HEK293 (cell line): ENCODE data around the gene HGFAC.

ENCODE experiments used
- CTCF ChIA-PET: fragments of 350-600 bp; formaldehyde crosslinking; extraction: SDS; loops from one replicate; lab custom pipeline; 2021; ENCODE audit warnings: antibody characterized with exemption; lab: Yijun Ruan, JAX
- POLR2A ChIA-PET: fragments of 300-600 bp; formaldehyde crosslinking; extraction: SDS; loops from one replicate; lab custom pipeline; 2020; ENCODE audit warnings: antibody characterized with exemption, inconsistent platforms; lab: Yijun Ruan, JAX
- H3K27ac ChIP-seq: fragments of 200-500 bp; sonication (Bioruptor generic); 2 replicates; pipeline ENCODE4 v1.5.1; 2014; ENCODE audit warnings: low read depth, low read length, control low read depth, inconsistent platforms; ENCODE audit errors: extremely low read depth
- H3K36me3 ChIP-seq, 2 experiments: fragments of 200-500 bp in 1 of 2; sonication (Bioruptor generic) in 1 of 2; 1 replicate in 1 of 2; 2 replicates in 1 of 2; pipeline ENCODE4 v1.5.1; 2014 to 2017; ENCODE audit warnings: inconsistent platforms in 2 of 2, low read length in 2 of 2; ENCODE audit not compliant: control insufficient read depth in 2 of 2, insufficient read depth in 1 of 2
- H3K4me1 ChIP-seq: fragments of 200-500 bp; sonication (Bioruptor generic); 2 replicates; pipeline ENCODE4 v1.5.1; 2014; ENCODE audit warnings: mild to moderate bottlenecking, low read length, inconsistent platforms; ENCODE audit not compliant: control insufficient read depth, insufficient read depth
- H3K4me3 ChIP-seq: 2 replicates; pipeline ENCODE4 v1.5.1; 2011; ENCODE audit warnings: low read depth, mild to moderate bottlenecking, control low read depth, low read length, moderate library complexity
- H3K9me3 ChIP-seq: fragments of 200-500 bp; sonication (Bioruptor generic); 2 replicates; pipeline ENCODE4 v1.5.1; 2014; ENCODE audit warnings: low read depth, low read length, inconsistent platforms; ENCODE audit not compliant: control insufficient read depth, insufficient read depth
- EGR2 ChIP-seq: fragments of 450-650 bp; formaldehyde crosslinking; IDR thresholded peaks from 2 replicates; pipeline ENCODE4 v1.5.1; 2016; ENCODE audit warnings: low read depth, missing biosample characterization, missing genetic modification characterization
- FEZF1 ChIP-seq: fragments of 450-650 bp; formaldehyde crosslinking; IDR thresholded peaks from 2 replicates; pipeline ENCODE4 v1.5.1; 2016; ENCODE audit warnings: missing biosample characterization, missing genetic modification characterization
- GLI4 ChIP-seq: fragments of 450-650 bp; formaldehyde crosslinking; IDR thresholded peaks from 2 replicates; pipeline ENCODE4 v1.5.1; 2016; ENCODE audit warnings: missing biosample characterization, missing genetic modification characterization
- KLF1 ChIP-seq: fragments of 450-650 bp; formaldehyde crosslinking; IDR thresholded peaks from 2 replicates; pipeline ENCODE4 v1.5.1; 2016; ENCODE audit warnings: missing biosample characterization, missing genetic modification characterization
- MEIS1 ChIP-seq: sonication (generic); formaldehyde crosslinking; IDR thresholded peaks from 2 replicates; pipeline ENCODE4 v1.8.1; 2022; ENCODE audit warnings: missing genetic modification reagents, mild to moderate bottlenecking, borderline replicate concordance
- REPIN1 ChIP-seq: fragments of 450-650 bp; formaldehyde crosslinking; IDR thresholded peaks from 2 replicates; pipeline ENCODE4 v1.5.1; 2017; ENCODE audit warnings: missing biosample characterization, missing genetic modification characterization, low read depth
- ZBTB20 ChIP-seq: fragments of 450-650 bp; formaldehyde crosslinking; IDR thresholded peaks from 2 replicates; pipeline ENCODE4 v1.5.1; 2016; ENCODE audit warnings: missing biosample characterization, missing genetic modification characterization
- ZBTB26 ChIP-seq: fragments of 450-650 bp; formaldehyde crosslinking; optimal IDR thresholded peaks from 2 replicates; pipeline ENCODE3; 2016; ENCODE audit warnings: missing biosample characterization, mild to moderate bottlenecking, missing genetic modification characterization
- ZNF292 ChIP-seq: fragments of 450-650 bp; formaldehyde crosslinking; IDR thresholded peaks from 2 replicates; pipeline ENCODE4 v1.5.1; 2016; ENCODE audit warnings: low read depth, missing biosample characterization, missing genetic modification characterization, borderline replicate concordance
- ZNF335 ChIP-seq: fragments of 450-650 bp; formaldehyde crosslinking; conservative IDR thresholded peaks from 2 replicates; pipeline ENCODE4 v1.5.1; 2016; ENCODE audit warnings: missing biosample characterization, missing genetic modification characterization
- ZNF580 ChIP-seq: fragments of 450-650 bp; formaldehyde crosslinking; IDR thresholded peaks from 2 replicates; pipeline ENCODE4 v1.5.1; 2016; ENCODE audit warnings: missing biosample characterization, missing genetic modification characterization
- ZNF623 ChIP-seq: fragments of 450-650 bp; formaldehyde crosslinking; IDR thresholded peaks from 2 replicates; pipeline ENCODE4 v1.5.1; 2016; ENCODE audit warnings: missing biosample characterization, missing genetic modification characterization
- ZNF654 ChIP-seq: fragments of 450-650 bp; formaldehyde crosslinking; IDR thresholded peaks from 2 replicates; pipeline ENCODE4 v1.5.1; 2016; ENCODE audit warnings: low read depth, missing biosample characterization, missing genetic modification characterization
- ZNF670 ChIP-seq: fragments of 450-650 bp; formaldehyde crosslinking; IDR thresholded peaks from 2 replicates; pipeline ENCODE4 v1.5.1; 2016; ENCODE audit warnings: missing biosample characterization, missing genetic modification characterization, low read depth
- ZNF701 ChIP-seq: fragments of 450-650 bp; formaldehyde crosslinking; IDR thresholded peaks from 2 replicates; pipeline ENCODE4 v1.5.1; 2016; ENCODE audit warnings: missing biosample characterization, missing genetic modification characterization
- ZNF76 ChIP-seq: fragments of 450-650 bp; formaldehyde crosslinking; IDR thresholded peaks from 2 replicates; pipeline ENCODE4; 2016; ENCODE audit warnings: low read depth, missing biosample characterization, missing genetic modification characterization, borderline replicate concordance
- ZNF791 ChIP-seq: fragments of 450-650 bp; formaldehyde crosslinking; IDR thresholded peaks from 2 replicates; pipeline ENCODE4 v1.5.1; 2016; ENCODE audit warnings: missing biosample characterization, missing genetic modification characterization
- ZNF830 ChIP-seq: fragments of 450-650 bp; IDR thresholded peaks from 2 replicates; pipeline ENCODE4 v1.5.0; 2018; ENCODE audit warnings: missing biosample characterization, missing genetic modification characterization, low read depth, mild to moderate bottlenecking, moderate library complexity
- TF ChIP-seq, protein P1 (sequence below): fragments of 450-650 bp; formaldehyde crosslinking; IDR thresholded peaks from 2 replicates; pipeline ENCODE4 v1.5.1; 2017; ENCODE audit warnings: missing biosample characterization, mild to moderate bottlenecking, missing genetic modification characterization, moderate library complexity
- TF ChIP-seq, protein P2 (sequence below): fragments of 450-650 bp; formaldehyde crosslinking; IDR thresholded peaks from 2 replicates; pipeline ENCODE4 v1.5.1; 2016; ENCODE audit warnings: missing biosample characterization, missing genetic modification characterization

The HGFAC gene

DNA sequence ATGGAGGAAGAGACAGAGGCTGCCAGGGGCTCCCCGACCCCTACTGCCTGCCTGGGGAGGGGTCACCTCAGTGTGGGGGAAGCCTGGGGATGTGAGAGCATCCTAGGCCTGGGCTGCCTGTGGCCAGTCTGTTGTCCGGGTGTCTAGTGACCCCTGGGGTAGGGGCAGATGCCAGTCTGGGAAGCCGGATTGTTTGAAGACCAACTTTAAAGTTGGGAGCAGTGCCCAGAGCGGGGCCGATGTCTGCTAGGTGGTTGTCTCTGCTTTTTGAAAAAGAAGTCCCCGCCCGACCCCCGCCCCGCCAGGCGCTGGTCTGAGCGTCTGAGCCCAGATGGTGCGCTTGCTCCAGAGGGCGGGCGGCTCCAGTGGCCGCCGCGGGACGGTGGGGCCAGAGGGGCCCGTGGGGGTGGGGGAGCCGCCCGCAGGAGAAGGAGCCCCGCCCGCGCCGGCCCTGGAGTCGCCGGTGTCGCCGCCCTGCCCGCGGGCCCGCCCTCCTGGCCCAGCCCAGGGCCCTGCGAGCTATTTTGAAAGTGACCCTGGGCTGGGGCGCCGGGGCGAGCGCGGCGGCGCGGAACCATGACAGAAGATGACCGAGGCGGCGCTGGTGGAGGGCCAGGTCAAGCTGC lies 21.1 kb downstream of the HGFAC start, which contains the start of gene DOK7:
Gene DOK7 (plus strand): TSS at position 517 of the 626 bp plus-strand sequence. CDS start 70 bp downstream, at position 587.
- H3K9me3 ChIP-seq = no peaks in the 10 kb centered on the region
- H3K4me3 ChIP-seq = peak within 1 kb of the TSS; percentile 30
- H3K36me3 ChIP-seq = no peaks in the 10 kb centered on the region
- no peak for TF ChIP-seq ZNF830 (tag by site-specific recombination)
- no peak for TF ChIP-seq GLI4 (tag by site-specific recombination)
- TF ChIP-seq ZBTB26 (tag by site-specific recombination) = no peak
- no peak for TF ChIP-seq ZNF76
- no peak for TF ChIP-seq ZNF580 (tag by site-specific recombination)
- TF ChIP-seq ZNF670 (tag by site-specific recombination) = no peak
- no peak for TF ChIP-seq ZNF292 (tag by site-specific recombination)
- peak; percentile 39; the same call in 1 of the 2 replicates for TF ChIP-seq ZNF335
- peak; percentile 29; the same call in 1 of the 2 replicates for TF ChIP-seq KLF1 (tag by site-specific recombination)
- no peak for TF ChIP-seq ZNF791
- TF ChIP-seq ZBTB20 (tag by site-specific recombination) = no peak
- no peak for TF ChIP-seq EGR2 (tag by site-specific recombination)
- TF ChIP-seq ZNF654 (tag by site-specific recombination) = no peak
- TF ChIP-seq FEZF1 (tag by site-specific recombination) = no peak
- no peak for TF ChIP-seq ZNF623 (tag by site-specific recombination)
- TF ChIP-seq, protein P1, sequence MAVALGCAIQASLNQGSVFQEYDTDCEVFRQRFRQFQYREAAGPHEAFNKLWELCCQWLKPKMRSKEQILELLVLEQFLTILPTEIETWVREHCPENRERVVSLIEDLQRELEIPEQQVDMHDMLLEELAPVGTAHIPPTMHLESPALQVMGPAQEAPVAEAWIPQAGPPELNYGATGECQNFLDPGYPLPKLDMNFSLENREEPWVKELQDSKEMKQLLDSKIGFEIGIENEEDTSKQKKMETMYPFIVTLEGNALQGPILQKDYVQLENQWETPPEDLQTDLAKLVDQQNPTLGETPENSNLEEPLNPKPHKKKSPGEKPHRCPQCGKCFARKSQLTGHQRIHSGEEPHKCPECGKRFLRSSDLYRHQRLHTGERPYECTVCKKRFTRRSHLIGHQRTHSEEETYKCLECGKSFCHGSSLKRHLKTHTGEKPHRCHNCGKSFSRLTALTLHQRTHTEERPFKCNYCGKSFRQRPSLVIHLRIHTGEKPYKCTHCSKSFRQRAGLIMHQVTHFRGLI = no peak
- TF ChIP-seq REPIN1 = no peak
- no peak for TF ChIP-seq ZNF701 (tag by site-specific recombination)
- no peak within 1 kb of the TSS for H3K27ac ChIP-seq
- POLR2A ChIA-PET = no interaction called here
- H3K4me1 ChIP-seq = no peaks in the 10 kb centered on the region
- CTCF ChIA-PET = no interaction called here

DNA sequence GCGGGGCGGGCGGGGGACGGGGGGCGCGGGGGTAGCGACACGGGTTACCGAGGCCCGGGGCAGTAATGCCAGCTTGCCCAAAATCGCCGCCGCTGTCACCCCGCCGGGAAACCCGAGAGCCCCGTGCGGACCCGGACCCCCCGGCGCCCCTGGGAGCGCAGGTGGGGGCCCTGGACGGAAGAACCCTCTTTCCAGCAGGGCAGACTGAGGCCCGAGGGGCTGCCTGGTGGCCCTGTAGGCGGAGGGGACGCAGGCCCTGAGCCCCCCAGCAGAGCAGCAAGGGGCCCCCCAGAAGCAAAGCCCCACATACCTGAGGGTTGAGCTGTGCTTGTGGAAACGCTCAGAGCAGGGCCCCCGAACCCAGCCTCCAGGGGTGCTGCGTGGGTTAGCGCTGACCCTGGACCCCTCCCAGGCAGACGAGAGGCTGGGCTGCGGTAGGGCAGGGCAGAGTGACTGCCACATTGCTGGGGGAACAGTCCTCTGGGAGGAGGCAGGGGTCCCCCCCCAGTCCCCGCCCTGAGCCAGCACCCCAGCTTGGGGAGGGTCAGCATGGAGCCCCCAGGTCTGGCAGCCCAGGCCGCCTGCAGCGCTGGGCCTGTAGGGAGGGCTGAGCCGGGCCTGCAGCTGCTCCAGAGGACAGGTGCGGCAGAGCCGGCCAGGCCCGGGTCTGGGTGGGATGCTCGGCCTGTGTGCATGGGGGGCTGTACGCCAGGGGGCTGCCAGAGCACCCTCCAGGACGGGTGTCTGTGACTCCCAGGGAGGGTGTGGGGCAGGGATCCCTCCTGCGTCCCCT lies 22.0 kb downstream of the HGFAC start:
- no peaks in the 10 kb centered on the region for H3K36me3 ChIP-seq
- peak overlapping the region; percentile 1; the same call in 1 of the 2 replicates for H3K4me3 ChIP-seq

More for the DNA sequence above, 22.0 kb downstream of the HGFAC start:
- CTCF ChIA-PET = no interaction called here
- Histone ChIP-seq H3K9me3 (no peaks in the 10 kb centered on the region), H3K27ac (no peak overlapping the region), H3K4me1 (no peaks in the 10 kb centered on the region)
- POLR2A ChIA-PET = no interaction called here
- TF ChIP-seq, protein P2, sequence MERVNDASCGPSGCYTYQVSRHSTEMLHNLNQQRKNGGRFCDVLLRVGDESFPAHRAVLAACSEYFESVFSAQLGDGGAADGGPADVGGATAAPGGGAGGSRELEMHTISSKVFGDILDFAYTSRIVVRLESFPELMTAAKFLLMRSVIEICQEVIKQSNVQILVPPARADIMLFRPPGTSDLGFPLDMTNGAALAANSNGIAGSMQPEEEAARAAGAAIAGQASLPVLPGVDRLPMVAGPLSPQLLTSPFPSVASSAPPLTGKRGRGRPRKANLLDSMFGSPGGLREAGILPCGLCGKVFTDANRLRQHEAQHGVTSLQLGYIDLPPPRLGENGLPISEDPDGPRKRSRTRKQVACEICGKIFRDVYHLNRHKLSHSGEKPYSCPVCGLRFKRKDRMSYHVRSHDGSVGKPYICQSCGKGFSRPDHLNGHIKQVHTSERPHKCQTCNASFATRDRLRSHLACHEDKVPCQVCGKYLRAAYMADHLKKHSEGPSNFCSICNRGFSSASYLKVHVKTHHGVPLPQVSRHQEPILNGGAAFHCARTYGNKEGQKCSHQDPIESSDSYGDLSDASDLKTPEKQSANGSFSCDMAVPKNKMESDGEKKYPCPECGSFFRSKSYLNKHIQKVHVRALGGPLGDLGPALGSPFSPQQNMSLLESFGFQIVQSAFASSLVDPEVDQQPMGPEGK (tag by site-specific recombination) = peak; percentile 50; the same call in 1 of the 2 replicates
- no peak for TF ChIP-seq MEIS1 (CRISPR knock-in tag)
